CD8-positive, alpha-beta memory T cell (primary cell): ENCODE results near the gene ATP6V1G3. TPM values are rescaled to one million over a fixed set of nuclear protein-coding genes. Genes with fewer than 3 reads are reported as not detected.

Experiments
- CTCF ChIA-PET: fragments of 350-600 bp; sonication (Branson Sonifier 250); formaldehyde crosslinking; loops from one replicate; lab custom pipeline; 2021; ENCODE audit warnings: antibody characterized with exemption; lab: Charles Lee
- POLR2A ChIA-PET: fragments of 350-600 bp; sonication (Branson Sonifier 250); formaldehyde crosslinking; loops from one replicate; lab custom pipeline; 2021; ENCODE audit warnings: antibody characterized with exemption; lab: Charles Lee
- DNase-seq, 5 donors: peaks; one replicate each; pipeline versions ENCODE4 v3.0.0 to v3.0.0-alpha.2; 2020 to 2022; ENCODE audit warnings: mixed read lengths in 1 of 5
- H3K27ac ChIP-seq: one replicate; pipeline ENCODE4 v1.7.0; 2013; ENCODE audit warnings: low read depth, mild to moderate bottlenecking, low read length, moderate library complexity
- H3K27me3 ChIP-seq: 2 replicates; pipeline ENCODE4 v1.7.0; 2013; ENCODE audit warnings: low read length, mild to moderate bottlenecking; ENCODE audit not compliant: insufficient read depth, poor library complexity, severe bottlenecking
- H3K36me3 ChIP-seq: 2 replicates; pipeline ENCODE4 v1.7.0; 2013; ENCODE audit warnings: mild to moderate bottlenecking, low read length, moderate library complexity; ENCODE audit not compliant: insufficient read depth
- H3K4me1 ChIP-seq: 2 replicates; pipeline ENCODE4 v1.7.0; 2013; ENCODE audit warnings: mild to moderate bottlenecking, low read length, moderate library complexity; ENCODE audit not compliant: insufficient read depth
- H3K4me3 ChIP-seq: 2 replicates; pipeline ENCODE4 v1.7.0; 2013; ENCODE audit warnings: mild to moderate bottlenecking, low read length
- H3K9me3 ChIP-seq: 2 replicates; pipeline ENCODE4 v1.7.0; 2013; ENCODE audit warnings: mild to moderate bottlenecking, low read length
- H3K27ac Mint-ChIP-seq, 8 donors: one replicate each; pipeline ENCODE4 v1.8.0; 2020 to 2021; ENCODE audit warnings: mixed read lengths in 8 of 8, mild to moderate bottlenecking in 6 of 8, inconsistent platforms in 3 of 8, moderate library complexity in 3 of 8
- H3K27me3 Mint-ChIP-seq, 2 donors: one replicate each; pipeline ENCODE4 v1.8.0; 2020 to 2021; ENCODE audit warnings: mixed read lengths in 2 of 2, mild to moderate bottlenecking in 1 of 2, moderate library complexity in 1 of 2
- H3K36me3 Mint-ChIP-seq, 3 donors: one replicate each; pipeline ENCODE4 v1.8.0; 2020 to 2021; ENCODE audit warnings: mixed read lengths in 3 of 3, inconsistent platforms in 1 of 3, mild to moderate bottlenecking in 1 of 3
- H3K4me1 Mint-ChIP-seq, 3 donors: one replicate each; pipeline ENCODE4 v1.8.0; 2020 to 2021; ENCODE audit warnings: mixed read lengths in 3 of 3, inconsistent platforms in 1 of 3, mild to moderate bottlenecking in 1 of 3
- H3K4me3 Mint-ChIP-seq, 7 donors: one replicate each; pipeline ENCODE4 v1.8.0; 2020 to 2021; ENCODE audit warnings: mixed read lengths in 7 of 7, mild to moderate bottlenecking in 6 of 7, moderate library complexity in 4 of 7, inconsistent platforms in 2 of 7
- H3K9me3 Mint-ChIP-seq, 5 donors: one replicate each; pipeline ENCODE4 v1.8.0; 2020 to 2022; ENCODE audit warnings: mixed read lengths in 5 of 5, mild to moderate bottlenecking in 3 of 5, moderate library complexity in 2 of 5, inconsistent platforms in 1 of 5
- polyA plus RNA-seq: library from polyadenylated mRNA; unstranded; fragments of 300-500 nt; fragmentation: Illumina TruSeq; gene quantifications from one replicate; pipeline ENCODE4 v1.2.3, GENCODE V29; 2021
- total RNA-seq, 2 experiments: library from RNA; stranded (reverse); gene quantifications; one replicate each; pipeline ENCODE4 v1.2.3, GENCODE V29; 2021

ATP6V1G3 gene
- total and polyA plus RNA-seq, 3 experiments from 2014 or later = not detected

- Mint-ChIP-seq H3K4me1 (peaks cover 11 to 15% (median 13%) of the 10 kb centered on the region in 3 donors), H3K4me3 (no peak overlapping the region), H3K36me3 (peaks cover 0 to 14% (median 0%) of the 10 kb centered on the region in 3 donors), H3K27ac (no peak overlapping the region), H3K9me3 (peaks cover 0 to 8% (median 0%) of the 10 kb centered on the region in 5 donors), H3K27me3 (no peaks in the 10 kb centered on the region)
- CTCF ChIA-PET = no interaction called here
- DNase-seq = no peak
- no peaks in the 10 kb centered on the region for H3K9me3 ChIP-seq
- H3K27me3 ChIP-seq = no peaks in the 10 kb centered on the region
- H3K4me3 ChIP-seq = no peak overlapping the region
- H3K36me3 ChIP-seq = no peaks in the 10 kb centered on the region
- H3K4me1 ChIP-seq = no peaks in the 10 kb centered on the region
- no peak overlapping the region for H3K27ac ChIP-seq
- POLR2A ChIA-PET = no interaction called here
These were observed 44.0 kb downstream of the ATP6V1G3 start for GRCh38 chr1:198496216-198497143.

GRCh38 chr1:198495631-198496030 is 44.8 kb downstream of the ATP6V1G3 start:
- H3K4me3 Mint-ChIP-seq = no peak overlapping the region
- CTCF ChIA-PET = no interaction called here
- Histone ChIP-seq H3K4me3 (no peak overlapping the region), H3K27ac (no peak overlapping the region), H3K27me3 (no peaks in the 10 kb centered on the region), H3K36me3 (no peaks in the 10 kb centered on the region), H3K4me1 (no peaks in the 10 kb centered on the region), H3K9me3 (no peaks in the 10 kb centered on the region)
- H3K9me3 Mint-ChIP-seq = peaks cover 0 to 8% (median 0%) of the 10 kb centered on the region in 5 donors
- DNase-seq = no peak
- POLR2A ChIA-PET = no interaction called here
- peaks cover 11 to 15% (median 13%) of the 10 kb centered on the region in 3 donors for H3K4me1 Mint-ChIP-seq
- peaks cover 0 to 10% (median 0%) of the 10 kb centered on the region in 3 donors for H3K36me3 Mint-ChIP-seq
- no peaks in the 10 kb centered on the region for H3K27me3 Mint-ChIP-seq
- no peak overlapping the region for H3K27ac Mint-ChIP-seq

- H3K27me3 Mint-ChIP-seq = no peaks in the 10 kb centered on the region
- H3K4me3 ChIP-seq = no peak overlapping the region
- no peak overlapping the region for H3K4me3 Mint-ChIP-seq
- H3K4me1 ChIP-seq = no peaks in the 10 kb centered on the region
- H3K27me3 ChIP-seq = no peaks in the 10 kb centered on the region
- H3K4me1 Mint-ChIP-seq = peaks cover 11 to 15% (median 13%) of the 10 kb centered on the region in 3 donors
- no peaks in the 10 kb centered on the region for H3K36me3 ChIP-seq
- DNase-seq = no peak
- H3K9me3 Mint-ChIP-seq = peaks cover 0 to under 1% (median 0%) of the 10 kb centered on the region in 5 donors
- H3K27ac ChIP-seq = no peak overlapping the region
- H3K36me3 Mint-ChIP-seq = peaks cover 0 to 2% (median 0%) of the 10 kb centered on the region in 3 donors
- H3K27ac Mint-ChIP-seq = no peak overlapping the region
- H3K9me3 ChIP-seq = no peaks in the 10 kb centered on the region
- POLR2A ChIA-PET = no interaction called here
- CTCF ChIA-PET = no interaction called here
These were observed 45.8 kb downstream of the ATP6V1G3 start for GRCh38 chr1:198494658-198495103.

DNA sequence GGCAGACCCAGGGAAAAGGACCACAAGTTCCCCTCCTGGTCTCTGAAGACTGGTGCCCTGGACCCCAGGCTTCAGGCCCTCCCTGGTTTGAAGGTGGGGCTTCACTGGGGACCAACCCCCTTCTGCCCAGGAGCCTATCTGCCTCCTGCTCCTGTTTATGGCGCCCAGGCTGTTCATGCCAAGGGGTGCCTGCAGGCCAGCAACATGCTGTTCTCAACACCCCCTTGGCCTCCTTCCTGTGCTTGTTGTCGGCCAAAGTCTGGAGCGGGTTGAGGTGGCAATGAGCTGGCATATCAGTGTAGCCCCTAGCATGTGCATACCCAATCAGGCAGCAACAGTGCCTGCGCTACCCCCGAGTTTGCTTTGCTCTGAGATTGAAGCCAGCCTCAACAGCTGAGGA is 46.3 kb downstream of the ATP6V1G3 start:
- Histone ChIP-seq H3K27ac (no peak overlapping the region), H3K4me3 (no peak overlapping the region), H3K36me3 (no peaks in the 10 kb centered on the region), H3K27me3 (no peaks in the 10 kb centered on the region), H3K9me3 (no peaks in the 10 kb centered on the region), H3K4me1 (no peaks in the 10 kb centered on the region)
- H3K9me3 Mint-ChIP-seq = no peaks in the 10 kb centered on the region
- CTCF ChIA-PET = no interaction called here
- POLR2A ChIA-PET = no interaction called here
- DNase-seq = no peak
- no peak overlapping the region for H3K4me3 Mint-ChIP-seq
- no peaks in the 10 kb centered on the region for H3K36me3 Mint-ChIP-seq
- no peak overlapping the region for H3K27ac Mint-ChIP-seq
- H3K4me1 Mint-ChIP-seq = peaks cover 11 to 15% (median 13%) of the 10 kb centered on the region in 3 donors
- no peaks in the 10 kb centered on the region for H3K27me3 Mint-ChIP-seq

DNA sequence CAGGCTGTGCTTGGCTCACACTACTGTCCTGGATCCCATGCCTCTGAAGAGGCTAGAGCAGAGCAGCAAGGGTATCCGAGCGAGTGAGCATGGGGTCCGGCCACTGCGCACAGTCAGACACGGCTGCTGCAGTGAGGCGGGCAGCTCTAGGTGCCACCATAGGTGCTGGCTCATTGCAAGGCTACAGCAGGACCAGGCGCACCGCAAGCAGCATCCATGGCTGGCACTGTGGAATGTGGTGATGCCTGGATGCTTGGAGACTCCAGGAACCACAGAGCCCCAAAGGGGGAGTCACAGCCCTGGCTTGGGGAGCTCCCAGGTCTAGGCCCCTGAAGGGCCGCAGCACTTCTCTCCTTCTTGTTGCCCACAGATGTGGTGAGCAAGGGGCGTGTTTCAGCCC is 47.2 kb downstream of the ATP6V1G3 start:
- Histone ChIP-seq H3K36me3 (no peaks in the 10 kb centered on the region), H3K9me3 (no peaks in the 10 kb centered on the region), H3K4me1 (no peaks in the 10 kb centered on the region), H3K27me3 (no peaks in the 10 kb centered on the region), H3K27ac (no peak overlapping the region), H3K4me3 (no peak overlapping the region)
- ChIA-PET POLR2A (no interaction called here), CTCF (no interaction called here)
- no peak overlapping the region for H3K27ac Mint-ChIP-seq
- peaks cover 10 to 14% (median 10%) of the 10 kb centered on the region in 3 donors for H3K4me1 Mint-ChIP-seq
- peaks cover 0 to 1% (median 0%) of the 10 kb centered on the region in 3 donors for H3K36me3 Mint-ChIP-seq
- H3K4me3 Mint-ChIP-seq = no peak overlapping the region
- H3K9me3 Mint-ChIP-seq = no peaks in the 10 kb centered on the region
- no peak for DNase-seq
- H3K27me3 Mint-ChIP-seq = no peaks in the 10 kb centered on the region

GRCh38 chr1:198492872-198493271 is 47.6 kb downstream of the ATP6V1G3 start:
- Mint-ChIP-seq H3K4me3 (no peak overlapping the region), H3K9me3 (no peaks in the 10 kb centered on the region)
- POLR2A ChIA-PET = no interaction called here

GRCh38 chr1:198491596-198491995 is 48.9 kb downstream of the ATP6V1G3 start:
- Mint-ChIP-seq H3K9me3 (no peaks in the 10 kb centered on the region), H3K4me1 (peaks cover 0 to 3% (median 0%) of the 10 kb centered on the region in 3 donors), H3K36me3 (peaks cover 0 to 1% (median 0%) of the 10 kb centered on the region in 3 donors), H3K4me3 (no peak overlapping the region), H3K27ac (no peak overlapping the region), H3K27me3 (no peaks in the 10 kb centered on the region)
- H3K36me3 ChIP-seq = no peaks in the 10 kb centered on the region
- CTCF ChIA-PET = no interaction called here
- no peaks in the 10 kb centered on the region for H3K9me3 ChIP-seq
- H3K4me3 ChIP-seq = no peak overlapping the region
- H3K27ac ChIP-seq = no peak overlapping the region
- no peak for DNase-seq
- POLR2A ChIA-PET = interaction anchor here (1.0 kb wide), 1 partner anchor 130 kb away, joined by 3 read pairs; no protein-coding TSS in a partner anchor
- no peaks in the 10 kb centered on the region for H3K4me1 ChIP-seq
- no peaks in the 10 kb centered on the region for H3K27me3 ChIP-seq

More at GRCh38 chr1:198492872-198493271, 47.6 kb downstream of the ATP6V1G3 start:
- no peaks in the 10 kb centered on the region for H3K27me3 ChIP-seq
- Mint-ChIP-seq H3K27ac (no peak overlapping the region), H3K4me1 (peaks cover 7 to 11% (median 8%) of the 10 kb centered on the region in 3 donors), H3K27me3 (no peaks in the 10 kb centered on the region), H3K36me3 (peaks cover 0 to 1% (median 0%) of the 10 kb centered on the region in 3 donors)
- H3K9me3 ChIP-seq = no peaks in the 10 kb centered on the region
- no peak for DNase-seq
- H3K4me1 ChIP-seq = no peaks in the 10 kb centered on the region
- no peaks in the 10 kb centered on the region for H3K36me3 ChIP-seq
- CTCF ChIA-PET = no interaction called here
- no peak overlapping the region for H3K27ac ChIP-seq
- no peak overlapping the region for H3K4me3 ChIP-seq

DNA sequence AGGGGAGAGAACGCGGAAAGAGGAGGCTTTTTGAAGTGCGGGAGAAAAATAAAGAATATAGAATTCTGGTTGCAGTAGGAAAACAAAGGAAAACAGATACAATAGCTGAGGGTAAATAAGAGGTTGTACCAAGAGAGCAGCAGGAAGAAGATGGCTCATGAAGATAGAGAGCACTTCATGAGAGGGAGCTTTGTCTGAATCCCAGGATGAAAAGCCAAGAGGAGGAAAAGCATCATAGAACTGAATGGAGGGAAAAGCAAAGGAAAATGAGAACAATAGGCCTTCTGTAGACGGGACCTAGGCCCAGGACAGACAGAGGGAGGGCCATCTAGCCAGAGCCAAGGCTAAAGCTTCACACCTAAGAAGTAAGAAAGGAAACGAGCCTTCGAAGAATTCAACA is 49.5 kb downstream of the ATP6V1G3 start:
- Mint-ChIP-seq H3K4me1 (no peaks in the 10 kb centered on the region), H3K4me3 (no peak overlapping the region), H3K36me3 (peaks cover 0 to 1% (median 0%) of the 10 kb centered on the region in 3 donors), H3K9me3 (no peaks in the 10 kb centered on the region), H3K27ac (peak overlapping the region in 1 of 8 donors; percentile 0), H3K27me3 (no peaks in the 10 kb centered on the region)
- CTCF ChIA-PET = no interaction called here
- H3K36me3 ChIP-seq = no peaks in the 10 kb centered on the region
- no peaks in the 10 kb centered on the region for H3K4me1 ChIP-seq
- DNase-seq = no peak
- no peaks in the 10 kb centered on the region for H3K27me3 ChIP-seq
- no peaks in the 10 kb centered on the region for H3K9me3 ChIP-seq
- POLR2A ChIA-PET = interaction anchor here (1.0 kb wide), 1 partner anchor 130 kb away, joined by 3 read pairs; no protein-coding TSS in a partner anchor
- H3K4me3 ChIP-seq = no peak overlapping the region
- no peak overlapping the region for H3K27ac ChIP-seq
